Esophagus squamous epithelium (tissue), 5 donors: ENCODE measurements around the gene MEP1B. TPM values are rescaled to one million over a fixed set of nuclear protein-coding genes. Genes with fewer than 3 reads are reported as not detected.

Source experiments
- DNase-seq: peaks from one replicate; lab custom pipeline; 2025; lab: John Stamatoyannopoulos, UW
- H3K27ac ChIP-seq, 4 donors: fragments of 200-600 bp; sonication (generic); one replicate each; pipeline ENCODE4 v1.5.1; 2016 to 2019; ENCODE audit warnings: mild to moderate bottlenecking in 1 of 4
- H3K27me3 ChIP-seq, 4 donors: fragments of 200-600 bp; sonication (generic); 1 replicate in 3 of 4; 2 replicates in 1 of 4; pipeline versions ENCODE4 v1.5.1 to v1.6.0; 2017 to 2021; ENCODE audit warnings: antibody characterized with exemption in 1 of 4
- H3K36me3 ChIP-seq, 3 donors: fragments of 200-600 bp; sonication (generic); one replicate each; pipeline ENCODE4 v1.5.1; 2016 to 2019
- H3K4me1 ChIP-seq, 3 donors: fragments of 200-600 bp; sonication (generic); one replicate each; pipeline ENCODE4 v1.5.1; 2017 to 2019
- H3K4me3 ChIP-seq, 4 donors: fragments of 200-600 bp; sonication (generic); 1 replicate in 3 of 4; 2 replicates in 1 of 4; pipeline ENCODE4 v1.5.1; 2016 to 2019; ENCODE audit warnings: mild to moderate bottlenecking in 2 of 4, moderate library complexity in 1 of 4
- H3K9me3 ChIP-seq, 3 donors: fragments of 200-600 bp; sonication (generic); one replicate each; pipeline ENCODE4 v1.5.1; 2016 to 2019
- POLR2A ChIP-seq, 4 donors: fragments of 450-650 bp; IDR thresholded peaks; one replicate each; pipeline ENCODE4 v1.6.1; 2017; ENCODE audit warnings: antibody characterized with exemption in 4 of 4, mild to moderate bottlenecking in 4 of 4, moderate library complexity in 3 of 4
- WGBS, 2 donors: methylation state at CpG; one replicate each; pipeline ENCODE4 v1.1.5; 2018; 5-methylcytosine and 5-hydroxymethylcytosine counted together
- intact Hi-C: fragments of 100-400 bp; cut with DNase I; formaldehyde crosslinking; loops from one replicate; pipeline ENCODE4 v1.15.0; 2022
- total RNA-seq, 4 donors: library from RNA; depleted of rRNA; stranded (reverse); fragments of >200 nt; gene quantifications; one replicate each; pipeline ENCODE4 v1.1.0, GENCODE V29; 2016
- TF ChIP-seq, protein P1 (sequence below), 6 experiments: fragments of 450-650 bp in 4 of 6; fragments of 200-600 bp in 2 of 6; sonication (generic) in 2 of 6; IDR thresholded peaks; one replicate each; pipeline ENCODE4 v1.5.1; 2016 to 2019; ENCODE audit warnings: antibody characterized with exemption in 6 of 6, mild to moderate bottlenecking in 4 of 6, moderate library complexity in 4 of 6
- donor health status: DM: yes; HTN: yes; CAD: no.

The MEP1B gene
- total RNA-seq, 4 donors from 2014 or later = not detected

DNA sequence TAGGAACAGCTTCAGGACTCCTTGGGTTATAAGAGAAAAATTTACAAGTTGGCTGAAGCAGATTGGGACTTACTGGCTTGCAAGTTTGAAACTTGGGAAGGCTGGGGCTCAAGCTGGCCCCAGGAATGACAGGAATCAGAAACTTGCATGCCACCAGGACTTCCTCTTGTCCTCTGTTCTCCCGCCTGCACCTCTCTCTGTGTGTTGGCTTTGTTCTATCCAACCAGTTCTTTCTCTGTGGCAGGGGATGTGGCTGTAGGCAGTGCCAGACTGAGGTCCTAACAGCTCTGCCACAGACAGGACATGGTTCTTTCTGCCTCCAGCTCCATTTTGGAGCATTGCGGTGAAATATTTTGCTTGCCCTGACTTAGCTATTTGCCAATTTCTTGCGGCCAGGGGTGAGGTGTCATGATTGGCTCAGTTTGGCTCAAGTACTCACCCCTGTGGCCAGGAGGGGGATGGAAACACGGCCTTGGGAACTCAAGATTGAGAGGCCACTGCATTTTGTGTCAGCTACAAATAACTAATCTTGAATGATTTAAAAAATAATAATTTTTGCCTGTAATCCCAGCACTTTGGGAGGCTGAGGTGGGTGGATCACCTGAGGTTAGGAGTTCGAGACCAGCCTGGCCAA is 48.9 kb downstream of the MEP1B start:
- DNase-seq = no peak
- Histone ChIP-seq H3K27ac (no peak overlapping the region), H3K9me3 (no peaks in the 10 kb centered on the region), H3K4me1 (no peaks in the 10 kb centered on the region), H3K36me3 (no peaks in the 10 kb centered on the region), H3K27me3 (no peaks in the 10 kb centered on the region), H3K4me3 (no peak overlapping the region)
- WGBS, 2 donors = 76 to 88% methylated on average over 3 to 4 of the region's 5 CpGs
- intact Hi-C loops = no loop called here
- TF ChIP-seq, protein P1, sequence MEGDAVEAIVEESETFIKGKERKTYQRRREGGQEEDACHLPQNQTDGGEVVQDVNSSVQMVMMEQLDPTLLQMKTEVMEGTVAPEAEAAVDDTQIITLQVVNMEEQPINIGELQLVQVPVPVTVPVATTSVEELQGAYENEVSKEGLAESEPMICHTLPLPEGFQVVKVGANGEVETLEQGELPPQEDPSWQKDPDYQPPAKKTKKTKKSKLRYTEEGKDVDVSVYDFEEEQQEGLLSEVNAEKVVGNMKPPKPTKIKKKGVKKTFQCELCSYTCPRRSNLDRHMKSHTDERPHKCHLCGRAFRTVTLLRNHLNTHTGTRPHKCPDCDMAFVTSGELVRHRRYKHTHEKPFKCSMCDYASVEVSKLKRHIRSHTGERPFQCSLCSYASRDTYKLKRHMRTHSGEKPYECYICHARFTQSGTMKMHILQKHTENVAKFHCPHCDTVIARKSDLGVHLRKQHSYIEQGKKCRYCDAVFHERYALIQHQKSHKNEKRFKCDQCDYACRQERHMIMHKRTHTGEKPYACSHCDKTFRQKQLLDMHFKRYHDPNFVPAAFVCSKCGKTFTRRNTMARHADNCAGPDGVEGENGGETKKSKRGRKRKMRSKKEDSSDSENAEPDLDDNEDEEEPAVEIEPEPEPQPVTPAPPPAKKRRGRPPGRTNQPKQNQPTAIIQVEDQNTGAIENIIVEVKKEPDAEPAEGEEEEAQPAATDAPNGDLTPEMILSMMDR (IDR thresholded peaks at IDR 0.05) = no peak
- no peak for TF ChIP-seq POLR2A (IDR thresholded peaks at IDR 0.05)

DNA sequence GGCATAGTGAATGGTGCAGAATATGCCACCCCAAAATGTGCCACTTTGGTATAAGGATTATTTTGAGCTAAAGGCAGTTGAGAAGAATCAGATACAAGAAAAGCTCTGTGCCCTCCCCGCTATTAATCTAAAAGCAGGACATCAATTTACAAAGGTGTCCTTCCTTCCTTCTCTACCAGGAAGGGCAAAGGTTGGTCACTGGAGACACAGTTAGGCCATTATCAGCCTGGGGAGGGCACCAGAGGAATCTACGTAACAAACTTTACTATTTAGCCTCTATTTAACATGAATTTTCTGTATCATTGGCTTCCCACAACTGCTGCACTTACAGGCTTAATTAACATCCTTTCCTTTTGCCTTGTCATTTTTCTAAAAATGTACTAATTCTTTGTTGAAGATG is 52.6 kb downstream of the MEP1B start:
- no peaks in the 10 kb centered on the region for H3K36me3 ChIP-seq
- H3K27ac ChIP-seq = no peak overlapping the region
- DNase-seq = no peak
- no peak overlapping the region for H3K4me3 ChIP-seq
- intact Hi-C loops = no loop called here
- TF ChIP-seq, protein P1 (IDR thresholded peaks at IDR 0.05) = no peak
- TF ChIP-seq POLR2A (IDR thresholded peaks at IDR 0.05) = no peak
- WGBS, 2 donors = 72 to 91% methylated on average over 2 of the region's 2 CpGs
- no peaks in the 10 kb centered on the region for H3K4me1 ChIP-seq
- no peaks in the 10 kb centered on the region for H3K9me3 ChIP-seq
- no peaks in the 10 kb centered on the region for H3K27me3 ChIP-seq

DNA sequence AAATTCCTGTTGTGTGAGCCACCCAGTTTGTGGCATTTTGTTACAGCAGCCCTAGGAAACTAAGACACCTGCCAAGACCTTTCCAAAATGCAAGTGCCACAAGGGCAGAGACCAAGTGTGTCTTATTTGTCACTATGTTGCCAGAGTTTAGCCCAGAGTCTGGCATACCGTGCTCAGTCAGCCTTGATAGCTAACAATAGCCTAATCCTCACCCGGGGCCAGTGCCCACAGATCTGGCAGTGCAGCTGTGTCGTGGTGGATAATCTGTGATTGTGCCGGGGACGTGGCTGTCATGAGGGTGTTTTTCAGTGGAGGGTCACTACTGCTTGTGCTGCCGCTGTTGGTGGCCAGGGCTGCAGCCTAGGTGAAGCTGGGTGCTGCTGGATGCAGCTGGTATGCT is 53.5 kb downstream of the MEP1B start:
- no peak for TF ChIP-seq POLR2A (IDR thresholded peaks at IDR 0.05)
- TF ChIP-seq, protein P1 (IDR thresholded peaks at IDR 0.05) = no peak
- no peaks in the 10 kb centered on the region for H3K4me1 ChIP-seq

DNA sequence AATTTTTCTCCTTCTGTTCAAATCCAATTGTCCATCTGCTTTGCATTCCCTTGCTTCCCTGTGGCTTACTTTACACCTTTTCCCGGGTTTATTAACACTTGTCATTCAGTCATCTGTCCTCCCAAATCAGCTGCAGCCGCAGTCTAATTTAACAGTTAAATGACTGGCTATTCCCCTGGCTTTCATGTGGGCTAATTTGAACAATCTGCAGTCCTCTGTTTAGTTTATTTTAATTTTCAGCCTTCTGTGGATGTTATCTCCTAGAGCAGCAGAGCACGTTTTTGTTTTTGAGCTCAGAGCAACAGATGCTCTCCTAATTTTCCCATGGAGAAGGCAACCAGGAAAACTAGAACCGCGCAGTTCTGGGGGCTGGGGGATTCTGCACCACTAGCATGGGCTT is 55.0 kb downstream of the MEP1B start:
- Histone ChIP-seq H3K9me3 (no peaks in the 10 kb centered on the region), H3K36me3 (no peaks in the 10 kb centered on the region), H3K4me3 (no peak overlapping the region), H3K4me1 (no peaks in the 10 kb centered on the region), H3K27ac (no peak overlapping the region), H3K27me3 (no peaks in the 10 kb centered on the region)
- no peak for DNase-seq
- TF ChIP-seq, protein P1 (IDR thresholded peaks at IDR 0.05) = no peak
- TF ChIP-seq POLR2A (IDR thresholded peaks at IDR 0.05) = no peak
- WGBS, 2 donors = 69 to 74% methylated on average over 5 of the region's 5 CpGs
- intact Hi-C loops = no loop called here

More for the DNA sequence above, 53.5 kb downstream of the MEP1B start:
- 65 to 90% methylated on average over 2 to 4 of the region's 6 CpGs for WGBS, 2 donors
- H3K36me3 ChIP-seq = no peaks in the 10 kb centered on the region
- intact Hi-C loops = no loop called here
- H3K27me3 ChIP-seq = no peaks in the 10 kb centered on the region
- no peak for DNase-seq
- no peaks in the 10 kb centered on the region for H3K9me3 ChIP-seq
- no peak overlapping the region for H3K27ac ChIP-seq
- no peak overlapping the region for H3K4me3 ChIP-seq

DNA sequence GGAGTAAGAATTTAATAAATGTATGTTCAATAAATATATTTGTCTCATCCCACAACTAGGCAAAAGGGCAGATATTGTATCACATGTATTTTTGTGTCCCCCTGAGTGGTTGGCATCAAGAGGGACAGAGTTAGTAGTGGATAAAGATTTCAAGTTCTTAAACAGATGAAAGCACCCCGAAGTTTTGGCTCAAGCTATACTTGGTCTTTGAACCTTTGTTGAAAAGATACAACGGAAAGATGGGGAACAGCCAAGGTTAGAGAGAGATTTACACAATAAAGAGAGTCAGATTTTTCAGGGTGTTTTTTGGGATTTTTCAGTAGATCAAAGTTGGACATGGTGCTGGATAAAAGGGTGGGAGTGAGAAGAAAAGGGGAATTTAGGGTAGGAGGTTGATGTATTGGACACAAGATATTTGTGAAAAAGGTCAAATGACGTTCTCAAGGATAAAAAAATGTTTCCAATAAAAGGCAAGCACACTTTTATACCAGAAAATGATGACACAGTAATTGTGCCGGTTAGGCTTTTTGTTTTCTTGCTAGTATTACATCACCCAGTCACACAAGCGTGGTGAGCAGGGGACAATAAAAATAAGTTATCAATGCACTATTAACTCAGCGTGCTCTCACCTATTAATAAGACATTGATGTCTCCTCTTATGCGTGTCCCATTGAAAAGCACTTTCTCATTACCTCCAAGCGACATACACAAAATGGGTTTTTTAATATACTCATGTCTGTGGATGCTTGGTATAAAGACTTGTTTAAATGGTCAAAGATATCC is 59.5 kb downstream of the MEP1B start:
- H3K27me3 ChIP-seq = no peaks in the 10 kb centered on the region
- no peaks in the 10 kb centered on the region for H3K9me3 ChIP-seq
- intact Hi-C loops = no loop called here
- no peak overlapping the region for H3K4me3 ChIP-seq
- H3K36me3 ChIP-seq = no peaks in the 10 kb centered on the region
- no peak for TF ChIP-seq POLR2A (IDR thresholded peaks at IDR 0.05)
- TF ChIP-seq, protein P1 (IDR thresholded peaks at IDR 0.05) = no peak
- DNase-seq = no peak
- no peaks in the 10 kb centered on the region for H3K4me1 ChIP-seq
- no peak overlapping the region for H3K27ac ChIP-seq
- 79 to 82% methylated on average over 8 of the region's 8 CpGs for WGBS, 2 donors
